K562 (cell line): Measurements from ENCODE around the gene CALM3.

Source experiments
- ELF4 ChIP-seq: fragments of 450-650 bp; formaldehyde crosslinking; IDR thresholded peaks from 2 replicates; pipeline ENCODE4 v1.4.0; 2022; ENCODE audit warnings: missing genetic modification characterization
- FOSL1 ChIP-seq: fragments of 200-800 bp; sonication (Bioruptor generic); conservative IDR thresholded peaks from 2 replicates; pipeline ENCODE4 v1.6.1; 2016; ENCODE audit warnings: missing genetic modification characterization, missing compliant biosample characterization
- MAZ ChIP-seq, 2 experiments: fragments of 450-650 bp in 1 of 2; sonication (generic) in 1 of 2; formaldehyde crosslinking; IDR thresholded peaks in 1 of 2; conservative IDR thresholded peaks in 1 of 2; 2 replicates each; pipeline versions ENCODE4 v1.4.0 to v1.5.0; 2020; ENCODE audit warnings: mild to moderate bottlenecking in 1 of 2, missing genetic modification reagents in 1 of 2
- MXI1 ChIP-seq: IDR thresholded peaks from 2 replicates; pipeline ENCODE4 v1.6.1; 2011; ENCODE audit warnings: low read depth, mild to moderate bottlenecking, improper control_type of control experiment, low read length
- SREBF2 ChIP-seq: sonication (generic); formaldehyde crosslinking; IDR thresholded peaks from 2 replicates; pipeline ENCODE4 v1.4.0; 2020; ENCODE audit warnings: mild to moderate bottlenecking, missing genetic modification reagents
- TEAD2 ChIP-seq: fragments of 450-650 bp; IDR thresholded peaks from 2 replicates; pipeline ENCODE4 v1.6.1; 2016; ENCODE audit warnings: missing genetic modification characterization, control low read depth, missing compliant biosample characterization
- TF ChIP-seq, protein P1 (sequence below), 3 experiments: IDR thresholded peaks in 2 of 3; conservative IDR thresholded peaks in 1 of 3; 2 replicates each; pipeline ENCODE4 v1.5.1; 2011 to 2012; ENCODE audit warnings: low read length in 3 of 3, mild to moderate bottlenecking in 3 of 3, control low read depth in 2 of 3, improper control_type of control experiment in 1 of 3, inconsistent platforms in 1 of 3, low read depth in 1 of 3, mixed read lengths in 1 of 3, moderate library complexity in 1 of 3; ENCODE audit not compliant: insufficient read depth in 2 of 3
- TF ChIP-seq, protein P2 (sequence below): sonication (generic); formaldehyde crosslinking; IDR thresholded peaks from 2 replicates; pipeline ENCODE4 v1.8.1; 2022; ENCODE audit warnings: missing genetic modification reagents

DNA sequence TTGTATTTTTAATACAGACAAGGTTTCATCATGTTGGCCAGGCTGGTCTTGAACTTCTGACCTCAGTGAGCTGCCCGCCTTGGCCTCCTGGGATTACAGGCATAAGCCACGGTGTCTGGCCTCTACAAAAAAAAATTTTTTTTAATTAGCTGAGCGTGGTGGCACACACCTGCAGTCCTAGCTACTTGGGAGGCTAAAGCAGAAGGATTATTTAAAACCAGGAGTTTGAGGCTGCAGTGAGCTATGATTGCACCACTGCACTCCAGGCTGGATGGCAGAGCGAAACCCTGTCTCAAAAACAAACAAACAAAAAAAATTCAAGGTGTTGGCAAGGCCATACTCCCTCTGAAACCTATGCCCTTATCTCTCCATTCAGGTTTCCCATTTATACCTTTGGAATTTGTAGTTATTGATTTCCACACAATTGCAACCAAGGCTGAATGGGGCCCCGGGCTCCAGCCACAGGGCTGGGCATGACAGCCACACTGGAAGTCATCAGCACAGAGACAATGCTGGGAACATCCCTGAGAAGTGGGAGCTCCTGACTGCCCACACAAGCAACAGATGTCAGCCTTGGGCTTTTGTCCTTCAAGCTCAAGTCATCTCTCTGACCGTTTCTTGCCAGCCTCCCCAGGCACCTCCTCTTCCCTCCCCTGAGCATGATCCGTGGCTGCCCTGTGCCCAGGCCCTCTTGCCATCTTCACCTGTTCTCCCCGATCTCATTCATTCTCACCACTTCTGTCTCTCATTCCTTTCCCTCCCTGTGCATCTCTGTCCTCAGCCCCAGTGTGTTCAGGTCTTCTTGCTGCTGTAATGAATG, 27.2 kb upstream of the CALM3 start:
- no peak for TF ChIP-seq TEAD2 (tag)
- TF ChIP-seq ELF4 = no peak
- TF ChIP-seq, protein P1, sequence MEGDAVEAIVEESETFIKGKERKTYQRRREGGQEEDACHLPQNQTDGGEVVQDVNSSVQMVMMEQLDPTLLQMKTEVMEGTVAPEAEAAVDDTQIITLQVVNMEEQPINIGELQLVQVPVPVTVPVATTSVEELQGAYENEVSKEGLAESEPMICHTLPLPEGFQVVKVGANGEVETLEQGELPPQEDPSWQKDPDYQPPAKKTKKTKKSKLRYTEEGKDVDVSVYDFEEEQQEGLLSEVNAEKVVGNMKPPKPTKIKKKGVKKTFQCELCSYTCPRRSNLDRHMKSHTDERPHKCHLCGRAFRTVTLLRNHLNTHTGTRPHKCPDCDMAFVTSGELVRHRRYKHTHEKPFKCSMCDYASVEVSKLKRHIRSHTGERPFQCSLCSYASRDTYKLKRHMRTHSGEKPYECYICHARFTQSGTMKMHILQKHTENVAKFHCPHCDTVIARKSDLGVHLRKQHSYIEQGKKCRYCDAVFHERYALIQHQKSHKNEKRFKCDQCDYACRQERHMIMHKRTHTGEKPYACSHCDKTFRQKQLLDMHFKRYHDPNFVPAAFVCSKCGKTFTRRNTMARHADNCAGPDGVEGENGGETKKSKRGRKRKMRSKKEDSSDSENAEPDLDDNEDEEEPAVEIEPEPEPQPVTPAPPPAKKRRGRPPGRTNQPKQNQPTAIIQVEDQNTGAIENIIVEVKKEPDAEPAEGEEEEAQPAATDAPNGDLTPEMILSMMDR (IDR thresholded peaks at IDR 0.05 in 2 of 3, conservative IDR thresholded peaks at IDR 0.05 in 1 of 3; ENCODE audit: insufficient read depth in 2 of 3, low read depth in 1 of 3, low read length in 3 of 3) = no peak
- no peak for TF ChIP-seq SREBF2 (CRISPR knock-in tag)
- TF ChIP-seq, protein P2, sequence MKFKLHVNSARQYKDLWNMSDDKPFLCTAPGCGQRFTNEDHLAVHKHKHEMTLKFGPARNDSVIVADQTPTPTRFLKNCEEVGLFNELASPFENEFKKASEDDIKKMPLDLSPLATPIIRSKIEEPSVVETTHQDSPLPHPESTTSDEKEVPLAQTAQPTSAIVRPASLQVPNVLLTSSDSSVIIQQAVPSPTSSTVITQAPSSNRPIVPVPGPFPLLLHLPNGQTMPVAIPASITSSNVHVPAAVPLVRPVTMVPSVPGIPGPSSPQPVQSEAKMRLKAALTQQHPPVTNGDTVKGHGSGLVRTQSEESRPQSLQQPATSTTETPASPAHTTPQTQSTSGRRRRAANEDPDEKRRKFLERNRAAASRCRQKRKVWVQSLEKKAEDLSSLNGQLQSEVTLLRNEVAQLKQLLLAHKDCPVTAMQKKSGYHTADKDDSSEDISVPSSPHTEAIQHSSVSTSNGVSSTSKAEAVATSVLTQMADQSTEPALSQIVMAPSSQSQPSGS (CRISPR knock-in tag) = no peak
- no peak for TF ChIP-seq MAZ (CRISPR knock-in tag; conservative IDR thresholded peaks at IDR 0.05 in 1 of 2, IDR thresholded peaks at IDR 0.05 in 1 of 2)
- no peak for TF ChIP-seq FOSL1
- no peak for TF ChIP-seq MXI1
